ENCODE results near the gene TREML4.
"Not testable (repeated sequence)": the region's sequence is repeated elsewhere in the genome, so short reads cannot be mapped to it uniquely, and the experiment has no call there.

Gene TREML4

DNA sequence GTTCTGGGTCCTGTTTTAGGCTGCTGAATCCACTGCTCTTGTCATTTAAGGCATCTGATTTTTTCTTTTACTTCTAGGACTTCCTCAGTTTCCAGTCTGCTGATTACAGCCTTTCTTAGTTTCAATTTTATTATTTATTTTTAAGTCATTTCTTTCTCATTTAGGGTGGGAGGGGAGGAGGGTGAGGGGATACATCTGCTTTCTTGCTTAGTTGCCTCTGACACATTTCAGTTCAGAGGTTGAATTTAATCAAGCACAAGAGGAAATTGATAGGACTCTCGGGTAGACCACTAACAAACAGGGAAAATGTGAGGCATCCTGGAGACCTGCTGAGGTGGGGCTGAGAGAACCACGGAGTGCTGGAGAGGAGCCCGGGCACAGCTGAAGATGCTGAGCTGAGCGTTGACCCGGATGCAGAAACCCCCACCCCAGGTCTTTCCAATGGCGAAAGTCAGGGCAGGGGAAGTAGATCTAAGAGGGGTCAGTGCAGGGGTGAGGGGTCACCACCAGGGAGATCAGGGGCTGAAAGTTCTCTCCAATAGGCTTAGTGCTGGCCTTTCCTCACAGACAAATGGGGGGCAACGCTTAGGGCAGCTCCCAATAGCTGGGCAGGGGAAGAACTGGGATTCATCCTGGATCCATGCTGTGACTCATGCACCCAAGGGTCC lies 19.6 kb upstream of the TREML4 start:
- DNase-seq (ENCODE audit: low read depth in 2 of 2) = no peak

DNA sequence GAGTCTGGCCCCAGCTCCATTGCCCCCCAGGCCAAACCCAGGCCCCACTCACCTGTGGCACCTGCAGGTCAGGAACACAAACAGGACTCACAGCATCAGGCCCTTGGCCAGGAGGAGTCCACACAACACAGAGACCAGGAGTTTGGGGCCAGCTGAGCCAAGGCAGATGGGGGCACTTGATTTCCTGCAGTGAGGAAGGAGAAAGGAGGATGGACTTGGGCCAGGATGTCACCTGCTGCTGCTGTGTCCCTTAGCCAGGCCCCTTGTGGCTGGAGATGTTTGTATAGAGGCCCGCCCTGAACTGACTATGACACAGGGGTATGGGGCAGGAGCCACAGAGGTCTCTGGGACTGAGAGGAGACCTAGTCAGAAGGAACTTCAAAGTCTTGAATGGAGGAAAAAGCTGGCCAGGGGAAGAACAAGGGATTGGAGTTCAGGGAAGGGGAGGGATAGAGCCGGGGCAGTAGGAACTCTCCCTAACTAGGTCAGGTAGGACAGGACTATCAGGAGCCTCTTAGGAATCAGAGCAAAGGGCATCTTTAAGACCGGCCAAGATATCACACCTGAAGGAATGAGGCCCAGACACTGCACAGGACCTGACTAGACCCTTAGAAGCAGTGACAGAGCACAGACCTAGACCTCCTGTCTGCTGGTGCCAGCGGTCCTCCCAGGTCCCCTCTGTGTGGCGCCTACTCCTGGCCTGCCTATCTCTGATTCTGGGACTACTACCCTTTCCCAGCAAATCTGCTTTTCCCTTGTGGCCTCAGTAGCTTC lies 18.4 kb upstream of the TREML4 start:
- no peak for DNase-seq (ENCODE audit: low read depth in 2 of 2)

DNA sequence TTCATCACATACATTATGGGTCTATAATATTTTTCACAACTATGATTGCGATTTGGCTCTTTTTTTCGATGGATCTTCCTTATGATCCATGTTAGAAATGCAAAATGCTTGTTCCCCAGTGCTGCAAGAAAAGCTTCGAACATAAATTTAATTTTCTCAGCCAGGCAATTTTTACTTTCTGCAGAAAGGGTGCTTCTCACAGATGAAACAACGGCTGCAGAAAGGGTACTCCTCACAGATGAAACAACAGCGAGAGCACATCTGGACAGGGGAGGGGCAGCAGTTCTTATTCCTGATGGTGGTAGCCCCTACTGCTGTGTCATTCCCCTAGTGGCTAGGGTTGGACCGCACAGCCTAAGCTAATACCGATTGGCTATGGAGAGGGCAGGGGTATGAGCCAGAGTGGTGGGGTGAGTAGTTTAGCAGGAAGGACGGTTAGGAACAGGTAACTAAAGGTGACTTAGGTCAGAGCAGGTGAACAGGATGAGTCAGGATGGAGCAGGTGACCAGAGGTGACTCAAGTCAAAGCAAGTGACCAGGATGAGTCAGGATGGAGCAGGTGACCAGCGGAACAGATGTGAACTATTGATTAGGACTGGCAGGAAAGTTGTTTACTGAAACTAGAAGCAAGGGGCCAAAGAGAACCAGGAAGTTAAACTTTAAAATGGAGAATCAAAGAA lies 13.4 kb upstream of the TREML4 start:
- no peak for DNase-seq (ENCODE audit: low read depth in 2 of 2)

DNA sequence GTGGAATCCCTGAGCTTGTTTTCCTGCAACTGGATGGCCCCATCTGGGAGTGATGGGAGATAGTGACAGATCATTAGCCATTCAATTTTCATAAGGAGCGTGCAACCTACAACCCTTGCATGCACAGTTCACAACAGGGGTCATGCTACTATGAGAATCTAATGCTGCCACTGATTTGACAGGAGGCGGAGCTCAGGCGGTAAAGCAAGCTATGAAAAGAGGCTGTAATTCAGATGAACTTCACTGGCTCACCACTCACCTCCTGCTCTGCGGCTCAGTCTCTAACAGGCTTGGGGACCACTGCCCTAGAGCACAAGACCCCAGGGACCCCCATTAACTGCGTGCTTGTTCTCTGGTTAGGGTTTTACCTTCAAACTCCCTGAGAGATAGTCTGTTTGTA lies 12.4 kb upstream of the TREML4 start:
- no peak for DNase-seq (ENCODE audit: low read depth in 2 of 2)

DNA sequence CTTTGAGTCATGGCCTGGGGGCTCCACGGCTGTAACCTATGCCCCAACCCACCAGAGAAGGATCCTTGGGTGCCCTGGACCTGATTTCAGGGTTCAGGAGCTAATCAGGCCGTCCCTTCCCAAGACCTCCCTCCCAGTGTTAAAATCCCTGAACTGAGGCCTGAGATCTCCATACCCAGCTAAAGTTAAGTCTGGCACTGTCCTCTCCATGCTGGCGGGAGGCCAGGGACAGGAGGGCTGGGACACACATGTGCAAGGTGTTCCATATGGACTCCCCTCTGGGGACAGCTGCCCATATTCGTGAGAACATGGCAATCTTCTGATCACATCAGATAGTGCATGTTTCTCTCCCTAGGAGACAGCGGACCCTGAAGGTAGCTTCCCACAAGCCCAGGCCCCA lies 11.5 kb upstream of the TREML4 start:
- DNase-seq (ENCODE audit: low read depth in 2 of 2) = no peak

DNA sequence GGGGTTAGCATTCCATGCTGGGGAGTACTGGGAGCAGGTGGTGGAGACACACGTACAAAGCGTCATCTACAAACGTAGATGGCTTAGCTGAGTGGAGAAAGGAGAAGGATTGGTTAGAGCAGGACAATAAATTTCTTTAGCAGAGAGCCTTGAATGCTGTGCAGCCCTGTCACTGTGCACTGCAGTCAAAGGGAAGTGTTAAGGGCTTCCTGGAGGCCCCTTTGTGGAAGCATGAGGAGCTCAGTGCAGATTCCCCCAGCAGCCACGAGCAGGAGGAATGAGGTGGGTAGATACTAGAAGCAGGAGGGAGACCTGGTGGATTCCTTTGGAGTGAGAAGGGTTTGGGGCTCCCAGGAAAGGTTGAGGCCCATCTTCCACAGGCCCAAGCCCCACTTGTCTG lies 6.1 kb upstream of the TREML4 start:
- no peak for DNase-seq (ENCODE audit: low read depth in 2 of 2)

DNA sequence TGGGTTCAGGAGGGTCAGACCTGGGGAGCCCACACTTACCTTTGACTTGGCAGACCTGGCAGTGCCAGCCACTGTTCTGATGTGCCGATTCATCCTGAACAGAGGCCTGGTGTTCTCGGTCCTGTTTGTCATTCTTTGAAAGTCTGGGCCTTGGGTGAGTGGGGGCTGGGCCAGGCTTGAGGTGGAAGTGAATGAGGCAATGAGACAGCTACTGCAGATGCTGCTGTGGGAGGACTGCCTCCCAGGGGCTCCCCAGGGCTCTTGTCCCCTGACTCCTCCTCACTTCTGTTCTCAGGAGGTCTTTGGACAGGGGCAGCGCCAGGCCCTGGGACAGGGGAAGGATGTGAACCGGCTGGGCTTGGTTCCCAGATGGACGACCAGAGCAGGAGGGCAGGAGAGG lies 5.6 kb upstream of the TREML4 start:
- no peak for DNase-seq (ENCODE audit: low read depth in 2 of 2)

DNA sequence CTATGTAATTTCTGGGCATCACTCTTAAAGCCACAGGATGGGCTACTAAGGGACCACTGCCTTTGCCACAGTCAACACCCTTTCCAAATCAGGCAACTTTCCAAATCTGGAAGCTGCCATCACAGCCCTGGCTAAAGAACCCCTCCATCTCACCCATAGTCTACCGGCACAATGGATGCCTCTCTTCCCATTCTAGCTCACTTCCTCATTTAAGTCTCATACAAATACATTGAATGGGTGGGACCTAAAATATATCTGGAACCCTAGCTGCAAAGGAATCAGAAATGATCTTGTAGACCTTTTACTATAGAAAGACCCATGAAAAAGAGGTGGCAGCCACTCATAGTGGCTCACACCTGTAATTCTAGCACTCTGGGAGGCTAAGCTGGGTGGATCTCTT lies 3.3 kb upstream of the TREML4 start:
- DNase-seq (ENCODE audit: low read depth in 2 of 2) = no peak

DNA sequence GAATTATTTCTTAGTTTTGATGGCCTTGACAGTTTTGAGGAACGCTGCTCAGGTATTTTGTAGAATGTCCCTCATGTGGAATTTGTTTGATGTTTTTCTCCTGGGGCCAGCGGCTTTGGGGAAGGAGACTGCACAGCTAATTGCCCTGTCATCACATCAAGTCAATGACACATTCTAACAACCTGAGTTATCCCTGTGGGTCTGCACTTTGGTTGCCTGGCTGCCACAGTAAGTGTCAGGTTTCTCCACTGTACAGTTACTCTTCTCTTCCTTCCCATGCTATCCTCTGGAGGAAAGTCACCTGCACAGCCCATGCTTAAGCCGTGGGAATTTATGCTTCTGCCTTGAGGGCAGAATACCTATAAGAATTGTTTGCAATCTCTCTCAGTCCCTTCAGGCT lies 1.4 kb upstream of the TREML4 start:
- DNase-seq (ENCODE audit: low read depth in 2 of 2) = no peak

DNA sequence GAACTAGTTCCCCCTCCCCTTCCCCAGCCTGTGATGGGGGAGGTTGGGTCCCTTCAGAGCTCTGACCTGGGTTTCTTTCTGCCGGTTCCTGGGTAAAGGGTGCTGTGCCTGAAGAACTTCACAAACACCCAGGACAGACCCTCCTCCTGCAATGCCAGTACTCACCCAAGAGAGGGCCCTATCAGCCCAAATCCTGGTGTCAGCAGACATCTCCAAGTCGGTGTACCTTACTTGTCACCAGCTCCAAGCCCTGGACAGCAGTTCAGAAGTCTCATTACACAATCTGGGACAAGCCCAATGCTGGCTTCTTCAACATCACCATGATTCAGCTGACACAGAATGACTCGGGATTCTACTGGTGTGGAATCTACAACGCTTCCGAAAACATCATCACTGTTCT lies 467 bp downstream of the TREML4 start:
- no peak for DNase-seq (ENCODE audit: low read depth in 2 of 2)

DNA sequence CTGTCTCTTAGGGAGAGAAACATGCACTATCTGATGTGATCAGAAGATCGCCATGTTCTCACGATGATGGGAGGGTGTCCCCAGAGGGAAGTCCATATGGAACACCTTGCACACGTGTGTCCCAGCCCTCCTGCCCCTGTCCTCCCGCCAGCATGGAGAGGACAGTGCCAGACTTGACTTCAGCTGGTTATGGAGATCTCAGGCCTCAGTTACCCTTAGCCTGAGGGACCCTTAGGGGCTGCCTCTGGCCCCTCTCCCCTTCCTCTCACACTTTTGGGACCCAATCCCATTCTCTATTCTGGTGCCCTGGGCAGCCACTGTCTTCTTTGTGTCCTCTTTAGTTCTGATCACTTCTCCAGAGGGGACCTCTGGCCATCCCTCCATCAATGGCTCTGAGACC lies 1.6 kb downstream of the TREML4 start:
- no peak for DNase-seq (ENCODE audit: low read depth in 2 of 2)

DNA sequence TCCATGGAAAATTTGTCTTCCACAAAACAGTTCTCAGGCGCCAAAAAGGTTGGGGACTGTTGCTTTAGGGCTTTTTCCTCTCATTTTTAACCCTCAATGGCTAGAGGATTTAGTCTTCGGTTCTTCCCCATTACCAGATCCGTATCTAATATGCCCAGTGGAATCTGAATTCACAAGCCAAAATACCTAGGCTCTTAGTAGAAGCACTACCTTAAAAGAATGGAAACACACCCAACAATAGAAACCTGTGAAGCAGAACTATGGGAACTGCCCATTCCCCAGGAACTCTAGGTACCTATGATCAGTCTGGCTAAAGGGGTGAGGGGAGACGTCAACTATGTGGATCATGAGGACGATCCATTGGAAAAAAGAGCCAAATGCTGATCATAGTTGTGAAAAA lies 3.1 kb downstream of the TREML4 start:
- no peak for DNase-seq (ENCODE audit: low read depth in 2 of 2)

DNA sequence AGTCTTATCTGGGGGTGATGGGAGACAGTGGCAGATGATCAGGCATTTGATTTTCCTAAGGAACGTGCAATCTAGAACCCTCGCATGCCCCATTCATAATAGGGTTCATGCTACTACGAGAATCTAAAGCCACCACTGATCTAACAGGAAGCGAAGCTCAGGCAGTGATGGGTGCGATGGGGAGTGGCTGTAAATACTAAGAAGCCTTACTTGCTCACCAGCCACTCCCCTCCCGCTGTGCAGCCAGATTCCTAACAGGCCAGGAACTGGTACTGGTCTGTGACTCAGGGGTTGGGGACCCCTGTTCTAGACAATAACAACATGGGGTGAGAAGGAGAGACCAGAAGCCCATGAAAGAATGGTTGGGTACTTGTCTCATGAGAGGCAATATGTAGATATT lies 4.5 kb downstream of the TREML4 start:
- no peak for DNase-seq (ENCODE audit: low read depth in 2 of 2)

DNA sequence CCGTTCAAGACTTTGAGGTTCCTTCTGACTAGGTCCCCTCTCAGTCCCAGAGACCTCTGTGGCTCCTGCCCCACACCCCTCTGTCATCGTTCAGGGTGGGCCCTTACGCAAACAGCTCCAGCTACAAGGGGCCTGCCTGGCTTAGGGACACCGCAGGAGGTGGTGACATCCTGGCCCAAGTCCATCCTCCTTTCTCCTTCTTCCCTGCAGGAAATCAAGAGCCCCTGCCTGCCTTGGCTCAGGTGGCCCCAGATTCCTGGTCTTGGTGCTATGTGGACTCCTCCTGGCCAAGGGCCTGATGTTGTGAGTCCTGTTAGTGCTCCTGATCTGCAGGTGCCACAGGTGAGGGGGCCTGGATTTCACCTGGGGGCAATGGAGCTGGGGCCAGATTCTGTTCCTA lies 8.1 kb downstream of the TREML4 start:
- no peak for DNase-seq (ENCODE audit: low read depth in 2 of 2)

DNA sequence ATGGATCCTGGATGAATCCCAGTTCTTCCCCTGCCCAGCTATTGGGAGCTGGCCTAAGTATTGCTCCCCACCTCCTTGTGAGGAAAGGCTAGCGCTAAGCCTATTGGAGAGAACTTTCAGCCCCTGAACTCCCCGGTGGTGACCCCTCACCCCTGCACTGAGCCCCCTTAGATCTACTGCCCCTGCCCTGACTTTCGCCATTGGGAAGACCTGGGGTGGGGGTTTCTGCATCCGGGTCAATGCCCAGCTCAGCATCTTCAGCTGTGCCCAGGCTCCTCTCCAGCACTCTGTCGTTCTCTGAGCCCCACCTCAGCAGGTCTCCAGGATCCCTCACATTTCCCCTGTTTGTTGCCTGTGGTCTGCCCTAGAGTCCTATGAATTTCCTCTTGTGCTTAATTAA lies 9.0 kb downstream of the TREML4 start:
- no peak for DNase-seq (ENCODE audit: low read depth in 2 of 2)

DNA sequence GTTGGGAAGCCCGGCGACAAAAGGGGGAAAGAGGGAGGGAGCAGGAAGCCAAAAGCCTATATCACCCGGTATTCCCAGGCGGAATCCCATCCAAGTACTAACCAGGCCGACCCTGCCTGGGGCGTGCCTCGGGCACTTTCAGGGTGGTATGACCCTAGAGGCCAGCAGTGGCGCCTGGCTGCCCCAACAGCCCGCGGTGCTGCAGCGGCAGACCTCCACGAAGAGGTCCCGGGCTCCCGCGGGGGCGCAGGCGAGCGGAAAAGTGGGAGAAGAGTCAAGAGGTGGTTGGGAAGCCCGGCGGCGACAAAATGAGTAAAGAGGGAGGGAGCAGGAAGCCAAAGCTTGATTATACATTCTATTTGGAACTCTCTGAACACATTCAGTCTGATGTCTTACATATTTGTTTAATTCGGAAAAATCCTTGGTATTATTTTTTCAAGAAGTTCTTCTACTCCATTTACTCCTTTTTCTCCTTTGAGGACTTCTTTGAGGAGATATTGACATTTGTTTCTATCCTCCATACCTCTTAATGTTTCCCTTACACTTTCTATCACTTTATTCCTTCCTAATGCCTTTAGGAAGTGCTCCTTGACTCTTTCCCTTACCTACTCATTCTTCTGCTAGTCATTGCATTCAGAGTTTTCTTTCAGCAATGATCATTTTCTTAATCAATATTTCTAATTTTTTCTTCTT lies 11.5 kb downstream of the TREML4 start:
- DNase-seq (ENCODE audit: low read depth in 2 of 2) = no peak

DNA sequence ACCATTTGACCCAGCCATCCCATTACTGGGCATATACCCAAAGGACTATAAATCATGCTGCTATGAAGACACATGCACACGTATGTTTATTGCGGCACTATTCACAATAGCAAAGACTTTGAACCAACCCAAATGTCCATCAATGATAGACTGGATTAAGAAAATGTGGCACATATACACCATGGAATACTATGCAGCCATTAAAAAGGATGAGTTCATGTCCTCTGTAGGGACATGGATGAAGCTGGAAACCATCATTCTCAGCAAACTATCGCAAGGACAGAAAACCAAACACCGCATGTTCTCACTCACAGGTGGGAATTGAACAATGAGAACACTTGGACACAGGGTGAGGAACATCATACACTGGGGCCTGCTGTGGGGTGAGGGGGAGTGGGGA lies 18.4 kb downstream of the TREML4 start:
- not testable (repeated sequence) for DNase-seq (ENCODE audit: low read depth in 2 of 2)

DNA sequence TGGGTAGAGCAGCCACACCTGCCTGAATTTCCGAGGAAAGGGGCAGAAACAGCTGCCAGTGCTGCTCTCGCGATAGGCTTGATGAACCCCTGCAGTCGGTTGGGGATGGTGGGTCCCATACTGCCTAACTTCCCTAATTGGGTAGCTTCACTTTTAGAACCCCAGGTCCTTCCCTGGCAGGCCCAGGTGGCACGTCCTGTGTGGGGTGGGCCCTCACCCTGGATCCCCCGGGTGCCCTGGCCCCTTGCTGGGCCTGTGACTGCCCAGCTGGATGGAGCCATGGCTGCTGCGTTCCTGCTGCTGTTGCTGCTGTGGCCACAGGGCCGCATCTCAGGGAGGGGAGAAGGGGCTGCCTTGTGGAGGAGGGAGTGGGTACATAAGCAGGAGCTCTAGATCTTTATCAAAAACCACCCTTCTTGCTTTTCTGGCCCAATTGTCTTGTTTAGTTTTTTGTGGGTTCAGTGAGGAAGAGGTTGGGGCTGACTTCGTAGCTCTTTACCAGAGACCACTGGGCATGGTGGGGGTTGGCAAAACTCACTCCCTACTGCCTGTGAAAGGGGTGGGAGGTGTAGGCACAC lies 19.2 kb downstream of the TREML4 start:
- DNase-seq (ENCODE audit: low read depth in 2 of 2) = no peak

DNA sequence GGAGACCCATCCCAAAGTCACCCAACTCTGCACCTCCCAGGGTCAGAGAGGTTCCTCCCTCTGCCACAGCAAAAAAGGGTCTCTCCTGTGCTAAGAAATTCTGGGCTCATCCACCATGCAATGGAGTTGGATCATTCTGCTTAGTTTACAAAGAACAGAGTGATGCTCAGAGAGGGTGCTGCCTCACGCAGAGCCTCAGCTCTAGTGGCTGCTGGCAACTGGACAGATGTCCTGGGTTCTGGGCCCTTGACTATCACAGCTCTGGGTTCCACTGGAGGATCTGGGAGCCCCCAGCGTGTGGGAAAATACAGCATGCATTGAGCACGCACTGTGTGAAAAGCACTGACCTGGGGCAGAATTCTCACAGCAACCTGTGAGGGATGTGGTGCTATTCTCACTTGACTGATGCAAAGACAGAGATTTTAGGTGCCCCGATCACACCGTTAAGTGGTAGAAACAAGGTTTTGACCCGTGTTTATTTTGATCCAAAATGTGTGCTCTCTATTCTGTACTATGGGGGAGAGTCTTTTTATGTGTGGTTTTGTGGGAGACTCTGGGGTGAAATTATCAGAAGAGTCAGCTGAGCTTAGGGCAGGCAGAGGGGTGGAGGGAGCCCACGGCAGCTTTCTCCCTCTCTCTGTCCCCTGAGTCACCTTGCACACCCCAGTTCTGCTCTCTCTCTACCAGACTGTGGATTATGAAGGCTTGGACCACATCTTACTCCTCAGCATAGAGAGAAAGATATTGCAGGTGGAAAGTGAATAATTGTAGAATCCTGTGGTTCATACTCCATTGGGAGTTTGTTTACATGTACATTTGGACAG lies 19.9 kb downstream of the TREML4 start:
- DNase-seq (ENCODE audit: low read depth in 2 of 2) = no peak

DNA sequence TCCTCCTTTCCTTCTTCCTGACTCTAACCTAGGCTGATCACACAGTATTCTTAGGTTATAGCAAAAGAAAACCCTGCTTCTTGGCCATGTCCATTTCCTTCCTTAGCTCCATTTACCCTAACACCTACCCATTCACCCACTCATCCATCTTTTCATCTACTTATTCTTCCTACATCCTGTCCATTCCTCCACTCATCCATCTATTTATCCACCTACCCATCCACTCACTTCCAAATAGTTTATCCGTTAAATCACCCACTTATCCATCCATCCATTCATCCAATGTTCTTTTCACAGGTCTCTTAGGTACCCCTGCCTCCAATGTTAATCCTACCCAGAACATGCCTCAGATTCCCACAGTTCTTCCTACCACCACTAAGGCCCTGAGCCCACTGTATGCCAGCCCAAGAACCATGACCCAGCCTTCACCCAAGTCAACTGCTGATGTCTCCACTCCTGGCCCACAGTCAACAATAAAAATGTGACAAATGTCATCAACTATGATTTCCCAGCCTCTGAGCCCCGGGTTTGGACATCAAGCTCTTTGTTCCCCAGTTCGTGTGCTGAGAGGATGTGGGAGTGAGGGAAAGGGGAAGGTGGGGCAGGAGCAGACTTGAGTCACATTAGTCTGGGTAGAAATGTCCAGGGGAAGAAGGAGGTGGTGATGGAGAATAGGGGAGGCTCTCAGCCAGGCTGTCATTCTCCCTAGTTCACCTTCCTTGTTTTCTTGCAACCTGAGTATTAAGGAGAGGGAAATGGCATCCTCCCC lies 24.4 kb downstream of the TREML4 start:
- no peak for DNase-seq (ENCODE audit: low read depth in 2 of 2)

DNA sequence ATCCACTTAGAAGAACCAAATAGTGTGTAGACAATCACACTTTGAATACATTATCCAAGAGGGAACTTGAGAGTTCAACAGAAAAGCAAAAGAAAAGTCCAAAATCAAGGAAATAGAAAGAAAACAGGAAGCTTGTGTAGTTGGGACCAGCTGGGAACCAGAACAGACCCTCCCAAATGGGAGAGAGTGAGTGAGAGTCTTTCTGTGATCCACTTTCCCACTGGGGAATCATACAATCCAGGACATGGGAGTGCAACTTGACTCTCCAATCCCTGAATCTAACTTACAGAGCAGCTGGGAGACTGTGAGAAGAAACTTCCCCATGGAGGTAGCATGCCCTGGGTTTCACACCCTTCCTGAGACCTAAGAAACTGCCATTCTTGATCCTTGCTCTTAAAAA lies 27.0 kb downstream of the TREML4 start:
- DNase-seq (ENCODE audit: low read depth in 2 of 2) = no peak

All from fibroblast of skin of left quadriceps (primary cell).